GM06990 (cell line): ENCODE measurements around the gene PPFIA2.

Source experiments
- DNase-seq: peaks from one replicate; pipeline ENCODE4 v3.0.0-alpha.2; 2011; ENCODE audit not compliant: insufficient read length; ENCODE audit errors: extremely low read depth
- H3K27me3 ChIP-seq: replicated peaks from 2 replicates; pipeline ENCODE4 v1.6.0; 2011; ENCODE audit warnings: low read length; ENCODE audit not compliant: control insufficient read depth, insufficient read depth
- H3K36me3 ChIP-seq: 2 replicates; pipeline ENCODE4 v1.5.1; 2011; ENCODE audit warnings: low read length; ENCODE audit not compliant: control insufficient read depth, insufficient read depth
- H3K4me3 ChIP-seq: replicated peaks from 2 replicates; pipeline ENCODE4 v1.5.1; 2011; ENCODE audit warnings: low read depth, mild to moderate bottlenecking, control low read depth, low read length
- CTCF ChIP-seq: IDR thresholded peaks from 2 replicates; pipeline ENCODE4 v1.5.1; 2011; ENCODE audit warnings: low read length, control low read depth, mild to moderate bottlenecking, inconsistent platforms; ENCODE audit not compliant: insufficient read depth, poor library complexity, severe bottlenecking

PPFIA2 gene

DNA sequence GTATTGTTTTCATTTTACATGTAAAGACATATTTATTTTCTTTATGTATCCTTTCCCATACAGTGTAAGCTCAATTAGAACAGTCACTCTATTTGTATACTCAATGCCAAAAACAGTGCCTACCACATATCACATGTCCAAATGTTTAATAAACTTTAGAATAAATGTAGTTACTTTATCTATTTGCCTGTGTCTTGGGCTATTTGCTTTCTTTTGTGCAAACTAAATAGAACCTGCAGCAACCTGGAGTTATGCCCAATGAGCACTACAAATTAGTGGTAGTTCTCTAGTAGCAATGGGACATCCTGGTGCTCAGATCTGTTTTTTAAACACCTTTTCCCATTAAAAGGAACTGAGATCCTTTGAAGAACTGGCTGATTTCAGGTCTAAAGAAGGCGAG lies 186.7 kb downstream of the PPFIA2 start:
- H3K36me3 ChIP-seq, result no peaks in the 10 kb centered on the region
- no peak for DNase-seq
- no peak for TF ChIP-seq CTCF
- no peaks in the 10 kb centered on the region for H3K27me3 ChIP-seq
- H3K4me3 ChIP-seq, result no peak overlapping the region

- Histone ChIP-seq H3K36me3 (no peaks in the 10 kb centered on the region), H3K4me3 (no peak overlapping the region), H3K27me3 (no peaks in the 10 kb centered on the region)
- DNase-seq, result no peak
- no peak for TF ChIP-seq CTCF
Observed at GRCh38 chr12:81570234-81570633, 188.9 kb downstream of the PPFIA2 start.

DNA sequence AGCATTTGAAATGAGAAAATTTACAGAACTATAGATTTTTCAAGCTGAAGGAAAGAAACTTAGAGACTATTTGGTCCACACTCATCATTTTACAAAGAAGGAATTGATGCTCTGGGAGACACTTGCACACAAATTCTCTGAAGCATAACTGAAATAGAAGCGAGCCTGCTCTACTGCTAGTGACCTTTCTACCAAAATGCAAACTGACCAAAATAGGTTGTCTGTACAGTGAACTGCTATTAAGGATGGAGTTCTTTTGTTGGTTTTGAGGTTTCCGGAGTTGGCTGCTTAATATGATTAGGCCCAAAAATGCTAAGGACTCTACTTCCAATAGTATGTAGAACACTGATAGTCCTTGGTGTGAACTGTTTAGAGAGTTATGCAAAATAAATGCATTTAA lies 194.9 kb downstream of the PPFIA2 start:
- no peak for TF ChIP-seq CTCF

GRCh38 chr12:81558031-81558430 lies 201.1 kb downstream of the PPFIA2 start:
- DNase-seq, result no peak
- no peak for TF ChIP-seq CTCF
- H3K27me3 ChIP-seq, result no peaks in the 10 kb centered on the region
- no peak overlapping the region for H3K4me3 ChIP-seq
- no peaks in the 10 kb centered on the region for H3K36me3 ChIP-seq

More for the DNA sequence above, 194.9 kb downstream of the PPFIA2 start:
- H3K4me3 ChIP-seq, result no peak overlapping the region
- H3K27me3 ChIP-seq, result no peaks in the 10 kb centered on the region
- DNase-seq, result no peak
- no peaks in the 10 kb centered on the region for H3K36me3 ChIP-seq

- Histone ChIP-seq H3K4me3 (no peak overlapping the region), H3K36me3 (no peaks in the 10 kb centered on the region), H3K27me3 (no peaks in the 10 kb centered on the region)
- DNase-seq, result no peak
- TF ChIP-seq CTCF, result no peak
Observed at GRCh38 chr12:81546811-81547210, 212.3 kb downstream of the PPFIA2 start.

DNA sequence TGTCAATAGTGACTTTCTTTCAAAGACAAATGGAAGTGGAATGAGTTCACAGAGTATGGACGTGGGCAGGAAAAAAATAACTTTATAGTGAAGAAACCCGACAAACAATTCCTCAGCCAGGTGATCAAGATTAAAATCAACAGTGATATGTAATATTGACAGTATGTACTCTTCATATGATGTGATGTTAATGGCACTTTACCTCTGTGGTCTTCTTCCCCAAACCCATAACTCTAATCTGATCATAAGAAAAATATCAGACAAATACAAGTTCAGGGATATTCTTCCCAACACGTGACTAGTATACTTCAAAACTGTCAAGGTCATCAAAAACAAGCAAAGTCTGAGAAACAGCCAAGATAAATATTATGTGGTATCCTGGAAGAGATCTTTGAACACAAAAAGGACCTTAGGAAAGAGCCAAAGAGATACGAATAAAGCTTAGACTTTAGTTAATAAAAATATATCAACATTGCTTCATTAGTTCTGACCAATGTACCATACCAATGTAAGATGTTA lies 215.5 kb downstream of the PPFIA2 start:
- Histone ChIP-seq H3K4me3 (no peak overlapping the region), H3K27me3 (no peaks in the 10 kb centered on the region), H3K36me3 (no peaks in the 10 kb centered on the region)
- TF ChIP-seq CTCF, result no peak
- no peak for DNase-seq
